Smooth muscle cell (in vitro differentiated cells): ENCODE data around the gene CD46. TPM values are rescaled to one million over a fixed set of nuclear protein-coding genes. Genes with fewer than 3 reads are reported as not detected.
"Not testable (repeated sequence)": the region's sequence is repeated elsewhere in the genome, so short reads cannot be mapped to it uniquely, and the experiment has no call there.

Source experiments
- DNase-seq: peaks from one replicate; lab custom pipeline; 2025; ENCODE audit not compliant: unreplicated experiment; lab: John Stamatoyannopoulos, UW
- H2AFZ ChIP-seq: fragments of 200-600 bp; sonication (generic); 2 replicates; pipeline ENCODE4 v1.6.0; 2016; ENCODE audit warnings: antibody characterized with exemption, low read depth, mild to moderate bottlenecking
- H3F3A ChIP-seq: fragments of 200-600 bp; sonication (generic); 2 replicates; pipeline ENCODE4 v1.6.0; 2017; ENCODE audit warnings: antibody characterized with exemption, low read depth
- H3K27ac ChIP-seq: fragments of 200-600 bp; sonication (generic); 2 replicates; pipeline ENCODE4 v1.5.1; 2016; ENCODE audit warnings: low read depth, mild to moderate bottlenecking
- H3K27me3 ChIP-seq: fragments of 200-600 bp; sonication (generic); 2 replicates; pipeline ENCODE4 v1.6.1; 2016; ENCODE audit warnings: low read depth, mild to moderate bottlenecking
- H3K36me3 ChIP-seq: fragments of 200-600 bp; sonication (generic); 2 replicates; pipeline ENCODE4 v1.5.1; 2016; ENCODE audit warnings: low read depth
- H3K4me1 ChIP-seq: fragments of 200-600 bp; sonication (generic); 2 replicates; pipeline ENCODE4 v1.5.1; 2016; ENCODE audit warnings: low read depth
- H3K4me2 ChIP-seq: fragments of 200-600 bp; sonication (generic); 2 replicates; pipeline ENCODE4 v1.6.0; 2016; ENCODE audit warnings: mild to moderate bottlenecking
- H3K4me3 ChIP-seq: fragments of 200-600 bp; sonication (generic); 2 replicates; pipeline ENCODE4 v1.5.1; 2016; ENCODE audit warnings: mild to moderate bottlenecking
- H3K79me2 ChIP-seq: fragments of 200-600 bp; sonication (generic); 2 replicates; pipeline ENCODE4 v1.6.0; 2016; ENCODE audit warnings: low read depth, mild to moderate bottlenecking
- H3K9ac ChIP-seq: fragments of 200-600 bp; sonication (generic); 2 replicates; pipeline ENCODE4 v1.6.0; 2016; ENCODE audit warnings: low read depth
- H3K9me3 ChIP-seq: fragments of 200-600 bp; sonication (generic); replicated peaks from 2 replicates; pipeline ENCODE4 v1.5.1; 2016; ENCODE audit warnings: low read depth
- H4K20me1 ChIP-seq: fragments of 200-600 bp; sonication (generic); 2 replicates; pipeline ENCODE4 v1.6.0; 2016; ENCODE audit warnings: low read depth
- CTCF ChIP-seq: fragments of 200-600 bp; sonication (generic); IDR thresholded peaks from 2 replicates; pipeline ENCODE4 v1.5.1; 2017; ENCODE audit warnings: borderline replicate concordance, mild to moderate bottlenecking, antibody characterized with exemption; ENCODE audit not compliant: insufficient read depth, poor library complexity, severe bottlenecking
- WGBS: methylation state at CpG from one replicate; pipeline ENCODE4 v1.1.7; 2016; ENCODE audit warnings: low lambda C conversion rate; 5-methylcytosine and 5-hydroxymethylcytosine counted together
- polyA plus RNA-seq: library from polyadenylated mRNA; unstranded; fragments of >200 nt; fragmentation: Nextera tagmentation; extraction: Ambion mirVana; gene quantifications from 2 replicates; pipeline ENCODE4 v1.2.1, GENCODE V29; 2016
- total RNA-seq: library from RNA; depleted of rRNA; stranded (reverse); fragments of >200 nt; gene quantifications from 2 replicates; pipeline ENCODE4 v1.2.3, GENCODE V29; 2014

The CD46 gene
- total and polyA plus RNA-seq, 2 experiments from 2014 or later, result 117 to 234 TPM

GRCh38 chr1:207711285-207711684 lies 40.6 kb upstream of the CD46 start:
- TF ChIP-seq CTCF, result no peak
- no peaks in the 10 kb centered on the region for H4K20me1 ChIP-seq
- no peaks in the 10 kb centered on the region for H3K9me3 ChIP-seq
- H3K4me1 ChIP-seq, result no peaks in the 10 kb centered on the region
- no peak for DNase-seq
- H3K9ac ChIP-seq, result no peak overlapping the region
- H3K79me2 ChIP-seq, result no peaks in the 10 kb centered on the region
- H3F3A ChIP-seq, result no peaks in the 10 kb centered on the region
- no peak overlapping the region for H2AFZ ChIP-seq
- H3K4me3 ChIP-seq, result no peak overlapping the region
- no peaks in the 10 kb centered on the region for H3K27me3 ChIP-seq
- no peak overlapping the region for H3K4me2 ChIP-seq
- H3K36me3 ChIP-seq, result no peaks in the 10 kb centered on the region
- no peak overlapping the region for H3K27ac ChIP-seq
- WGBS, result 65% methylated on average over 5 of the region's 5 CpGs

- H3K4me2 ChIP-seq, H3K9me3 ChIP-seq, H3K27ac ChIP-seq, H4K20me1 ChIP-seq, H3K27me3 ChIP-seq, H2AFZ ChIP-seq, H3K79me2 ChIP-seq, DNase-seq, H3F3A ChIP-seq, H3K4me1 ChIP-seq, H3K4me3 ChIP-seq, H3K36me3 ChIP-seq, H3K9ac ChIP-seq: not testable (repeated sequence)
- WGBS, result 78% methylated on average over 3 of the region's 3 CpGs
These were observed 39.2 kb upstream of the CD46 start for GRCh38 chr1:207712701-207713100.

GRCh38 chr1:207713529-207713928 lies 38.3 kb upstream of the CD46 start:
- H3F3A ChIP-seq, result no peaks in the 10 kb centered on the region
- H3K9ac ChIP-seq, result no peak overlapping the region
- H3K4me3 ChIP-seq, result no peak overlapping the region
- H3K79me2 ChIP-seq, result no peaks in the 10 kb centered on the region
- no peak overlapping the region for H2AFZ ChIP-seq
- H4K20me1 ChIP-seq, result no peaks in the 10 kb centered on the region
- H3K36me3 ChIP-seq, result no peaks in the 10 kb centered on the region
- no peak for TF ChIP-seq CTCF
- no peak overlapping the region for H3K4me2 ChIP-seq
- H3K9me3 ChIP-seq, result no peaks in the 10 kb centered on the region
- H3K27me3 ChIP-seq, result no peaks in the 10 kb centered on the region
- no peaks in the 10 kb centered on the region for H3K4me1 ChIP-seq
- WGBS, result 88% methylated on average over 12 of the region's 12 CpGs
- no peak for DNase-seq
- no peak overlapping the region for H3K27ac ChIP-seq

- no peaks in the 10 kb centered on the region for H3K79me2 ChIP-seq
- no peaks in the 10 kb centered on the region for H3K36me3 ChIP-seq
- H3K27me3 ChIP-seq, result no peaks in the 10 kb centered on the region
- H3K4me1 ChIP-seq, result no peaks in the 10 kb centered on the region
- no peaks in the 10 kb centered on the region for H4K20me1 ChIP-seq
- WGBS, result 97% methylated on average over 2 of the region's 2 CpGs
- no peak overlapping the region for H3K4me3 ChIP-seq
- no peak overlapping the region for H3K9ac ChIP-seq
- H3K4me2 ChIP-seq, result no peak overlapping the region
- H3F3A ChIP-seq, result no peaks in the 10 kb centered on the region
- TF ChIP-seq CTCF, result no peak
- H2AFZ ChIP-seq, result no peak overlapping the region
- no peaks in the 10 kb centered on the region for H3K9me3 ChIP-seq
- DNase-seq, result no peak
- H3K27ac ChIP-seq, result no peak overlapping the region
These were observed 32.6 kb upstream of the CD46 start for GRCh38 chr1:207719234-207719633.

DNA sequence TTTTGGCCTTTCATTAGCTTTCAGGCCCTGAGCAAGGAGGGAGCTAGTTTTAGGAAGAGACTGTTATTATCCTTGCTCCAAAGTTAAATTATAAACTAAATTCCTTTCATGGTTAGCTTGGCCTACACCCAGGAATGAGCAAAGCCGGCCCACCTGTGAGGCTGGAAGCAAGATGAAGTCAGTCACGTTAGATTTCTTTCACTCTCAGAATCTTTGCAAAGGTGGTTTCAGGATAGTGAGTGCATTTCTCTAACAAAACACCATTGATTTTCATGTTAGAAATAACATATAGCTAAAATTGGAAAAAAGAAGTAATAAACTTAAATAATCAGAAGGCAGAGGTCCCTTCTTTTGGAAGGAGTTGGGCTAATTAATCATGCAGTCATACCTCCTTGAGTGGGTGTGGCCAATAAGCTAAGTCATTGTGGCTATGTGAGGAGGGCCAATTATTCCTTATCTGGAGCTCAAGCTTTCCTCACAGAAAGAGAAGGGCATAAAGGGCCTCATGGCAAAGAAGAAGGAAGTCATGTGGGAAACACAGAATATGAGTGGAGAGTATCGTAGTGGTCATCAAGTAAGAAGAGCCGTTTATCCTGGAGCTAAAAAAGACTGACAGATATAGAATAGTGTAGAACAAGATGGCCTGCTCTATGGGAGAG lies 23.5 kb upstream of the CD46 start:
- H3K36me3 ChIP-seq, H3K9me3 ChIP-seq, H3K27me3 ChIP-seq, H3K4me1 ChIP-seq, H3K4me2 ChIP-seq, H3F3A ChIP-seq, H3K27ac ChIP-seq, DNase-seq, H3K79me2 ChIP-seq, H3K4me3 ChIP-seq, H3K9ac ChIP-seq, H4K20me1 ChIP-seq, H2AFZ ChIP-seq: not testable (repeated sequence)
- WGBS, result 96% methylated on average over 4 of the region's 4 CpGs

GRCh38 chr1:207737503-207738157 lies 14.2 kb upstream of the CD46 start:
- H3K4me1 ChIP-seq, H3K27me3 ChIP-seq, DNase-seq, H3K9ac ChIP-seq, H3K4me2 ChIP-seq, H2AFZ ChIP-seq, H3K4me3 ChIP-seq, H3F3A ChIP-seq, H3K27ac ChIP-seq, H3K79me2 ChIP-seq, H3K9me3 ChIP-seq, H4K20me1 ChIP-seq, H3K36me3 ChIP-seq: not testable (repeated sequence)
- WGBS, result 91% methylated on average over 8 of the region's 8 CpGs
